Measurements from ENCODE around the gene IL1RAPL1.

The IL1RAPL1 gene

DNA sequence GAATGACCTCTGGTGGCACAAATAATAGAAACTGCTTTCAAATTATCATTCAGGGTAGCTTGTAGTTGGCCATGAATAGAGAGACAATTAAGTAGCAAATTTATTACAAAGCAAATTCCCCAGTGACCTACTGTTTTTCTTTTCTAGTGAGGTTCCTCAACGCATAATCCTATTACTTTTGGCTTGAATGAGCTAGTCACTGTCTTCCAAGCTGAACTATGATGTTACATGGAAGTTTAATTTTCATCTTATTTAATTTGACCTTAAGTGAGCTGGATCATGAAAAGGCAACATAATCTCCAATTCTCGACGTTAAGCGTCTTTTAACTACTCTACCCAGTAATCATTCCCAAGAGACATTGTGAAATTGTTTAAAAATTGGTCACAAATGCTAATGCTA, 1280.7 kb downstream of the IL1RAPL1 start:
- no peak for DNase-seq (ENCODE audit: low read depth in 1 of 2, low spot score in 1 of 2)

DNA sequence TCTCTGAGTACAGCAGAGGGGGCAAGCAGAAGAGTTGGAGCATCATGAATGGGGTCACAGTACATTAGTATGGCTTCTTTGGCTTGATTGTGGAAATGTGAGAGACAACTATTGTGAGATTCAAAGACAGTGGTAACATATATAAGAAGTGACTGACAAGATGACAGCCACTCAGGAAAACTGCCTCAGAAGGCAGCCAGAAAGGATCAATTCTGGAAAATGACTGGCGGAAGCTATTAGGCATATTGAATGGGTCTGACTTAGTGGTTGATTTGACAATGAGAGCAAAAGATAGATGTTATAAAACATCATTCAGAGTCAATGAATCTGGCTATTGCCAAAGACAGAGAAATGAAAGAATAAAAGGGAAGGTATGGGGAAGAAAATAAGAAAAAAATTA, 1282.6 kb downstream of the IL1RAPL1 start:
- no peak for DNase-seq (ENCODE audit: low read depth in 1 of 2, low spot score in 1 of 2)

DNA sequence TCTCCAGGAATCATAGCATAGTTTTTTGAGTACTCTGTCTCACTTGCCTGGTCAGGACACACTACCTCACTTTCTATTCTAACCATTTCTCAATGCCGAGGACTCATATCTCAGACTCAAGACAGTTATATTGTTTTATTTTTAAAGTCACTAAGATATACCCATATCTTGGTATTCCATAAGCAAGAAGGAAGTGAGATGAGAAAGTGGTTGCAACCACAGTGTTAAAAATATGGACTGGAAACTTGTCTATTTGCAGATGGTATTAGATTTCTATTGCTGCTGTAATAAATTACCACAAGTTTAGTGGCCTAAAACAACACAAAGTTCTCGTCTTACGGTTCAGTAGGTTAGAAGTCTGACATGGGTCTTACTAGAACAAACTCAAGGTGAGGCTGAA, 1283.4 kb downstream of the IL1RAPL1 start:
- no peak for DNase-seq (ENCODE audit: low read depth in 1 of 2, low spot score in 1 of 2)

DNA sequence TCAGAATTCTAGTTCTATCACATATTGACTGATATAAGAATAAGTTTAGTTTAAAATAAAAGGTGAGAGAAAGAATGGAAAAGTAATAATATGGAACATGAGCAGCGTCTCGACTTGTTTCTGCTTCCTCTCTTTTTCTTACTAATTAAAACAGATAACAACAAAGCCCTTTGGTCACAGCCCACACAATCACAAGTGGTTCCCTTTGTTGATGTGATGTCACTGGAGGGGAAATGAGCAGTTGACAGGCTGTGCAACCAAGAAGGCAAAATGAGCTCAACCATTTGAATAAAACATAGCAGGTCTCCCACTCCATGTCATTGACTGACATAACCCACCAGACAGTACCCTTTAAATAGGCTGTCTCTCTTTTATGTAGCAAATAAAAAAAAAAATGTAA, 1285.6 kb downstream of the IL1RAPL1 start:
- DNase-seq (ENCODE audit: low read depth in 1 of 2, low spot score in 1 of 2), result no peak

DNA sequence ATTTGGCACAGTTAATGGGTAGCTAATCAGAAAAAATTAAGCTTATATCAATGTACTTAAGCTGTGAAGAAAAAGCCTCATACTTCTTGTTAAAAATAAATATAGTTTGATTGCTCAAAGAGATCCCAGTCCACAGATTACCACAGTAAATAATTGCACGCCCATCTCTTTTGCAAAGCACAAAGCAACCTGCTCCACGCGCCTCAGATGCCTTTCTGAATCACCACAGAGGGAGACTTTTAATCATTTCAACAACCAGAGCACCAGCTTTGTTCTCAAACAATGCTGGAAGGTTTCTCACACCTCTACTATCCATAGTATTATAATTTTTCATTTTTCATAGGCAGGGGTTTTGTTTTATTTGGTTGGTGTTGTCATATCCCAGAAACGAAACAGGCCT, 1289.5 kb downstream of the IL1RAPL1 start:
- DNase-seq (ENCODE audit: low read depth in 1 of 2, low spot score in 1 of 2), result no peak

DNA sequence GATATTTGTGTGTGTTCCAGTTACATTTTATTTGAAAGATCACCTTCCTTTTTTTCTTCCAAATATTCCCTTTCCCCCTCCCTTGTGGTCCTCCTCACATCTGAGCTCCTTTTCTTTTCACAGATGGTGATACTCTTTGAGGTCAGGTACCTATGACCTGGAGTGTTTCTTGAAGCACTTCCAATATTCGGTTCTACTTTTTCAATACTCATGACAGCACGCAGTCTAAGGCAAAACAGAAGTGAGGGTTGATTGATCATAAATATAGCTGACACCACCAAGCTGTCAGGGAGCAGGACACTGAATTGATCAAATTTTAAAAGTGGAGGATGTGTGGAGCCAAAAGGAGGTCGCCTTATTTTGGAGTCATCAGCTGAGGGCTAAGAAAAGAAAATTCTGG, 1293.7 kb downstream of the IL1RAPL1 start:
- DNase-seq (ENCODE audit: low read depth in 1 of 2, low spot score in 1 of 2), result no peak

DNA sequence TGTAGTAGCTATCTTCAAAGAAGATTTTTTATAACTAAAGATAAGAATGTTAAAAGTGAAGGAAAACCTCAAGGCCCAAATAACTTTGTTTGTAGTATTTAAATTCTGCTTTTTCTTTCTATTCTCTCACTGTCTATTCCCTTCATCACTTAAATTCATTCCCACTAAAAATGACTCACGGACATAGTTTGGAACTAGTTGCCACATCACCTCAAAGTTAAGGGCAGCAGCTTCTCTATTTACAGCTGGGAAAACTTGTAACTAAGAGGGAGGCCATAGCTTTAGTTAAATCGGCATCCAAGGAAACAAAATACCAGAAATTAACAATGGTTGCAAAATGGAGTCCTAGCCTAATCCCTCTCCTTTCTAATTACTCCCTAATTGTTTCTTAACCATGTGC, 1302.8 kb downstream of the IL1RAPL1 start:
- DNase-seq (ENCODE audit: low read depth in 1 of 2, low spot score in 1 of 2), result no peak

DNA sequence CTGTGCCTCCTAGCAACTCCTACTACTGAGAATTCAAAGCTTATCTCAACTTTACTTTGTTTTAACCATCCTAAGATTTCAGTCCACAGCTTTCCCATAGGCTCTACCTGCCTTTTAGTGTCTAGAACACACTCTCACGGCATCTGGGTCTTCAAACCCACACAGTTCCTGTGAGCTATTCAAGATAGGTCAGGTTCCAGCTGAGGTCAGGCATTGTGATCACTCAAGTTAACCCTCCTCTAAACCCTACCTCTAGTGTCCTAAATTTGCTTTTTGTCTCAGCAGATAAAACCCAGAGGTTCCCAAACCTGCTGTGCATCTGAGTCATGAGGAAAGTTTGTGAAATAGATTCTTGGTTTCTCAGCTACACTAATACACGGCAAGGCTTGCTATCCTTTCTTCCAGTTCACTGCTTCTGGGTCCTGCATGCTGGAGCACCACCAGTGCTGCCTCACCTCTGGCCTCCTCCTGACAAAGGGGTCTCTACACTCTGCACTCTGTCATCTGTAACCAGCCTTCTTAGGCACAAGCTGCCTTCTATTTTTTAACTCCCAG, 1303.5 kb downstream of the IL1RAPL1 start:
- DNase-seq (ENCODE audit: low read depth in 1 of 2, low spot score in 1 of 2), result no peak

DNA sequence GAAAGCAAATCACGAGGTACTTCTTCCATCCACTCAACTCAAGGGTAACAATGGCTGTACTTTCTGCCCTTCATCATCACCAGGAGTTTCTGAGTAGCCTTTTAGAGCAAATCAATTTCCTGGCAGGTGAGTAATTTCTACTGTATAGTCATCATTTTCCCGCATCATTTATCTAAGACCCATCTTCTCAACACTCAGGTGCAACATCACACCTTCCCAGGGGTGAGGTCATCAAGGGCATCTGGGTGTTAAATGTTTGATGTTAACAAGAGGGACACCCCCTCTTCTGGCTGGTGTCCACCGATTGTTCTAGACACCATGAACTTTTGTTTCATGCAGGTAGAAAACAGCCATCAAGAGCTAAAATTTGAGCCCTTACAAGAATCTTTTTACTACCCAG, 1314.8 kb downstream of the IL1RAPL1 start:
- DNase-seq (ENCODE audit: low read depth in 1 of 2, low spot score in 1 of 2), result no peak

DNA sequence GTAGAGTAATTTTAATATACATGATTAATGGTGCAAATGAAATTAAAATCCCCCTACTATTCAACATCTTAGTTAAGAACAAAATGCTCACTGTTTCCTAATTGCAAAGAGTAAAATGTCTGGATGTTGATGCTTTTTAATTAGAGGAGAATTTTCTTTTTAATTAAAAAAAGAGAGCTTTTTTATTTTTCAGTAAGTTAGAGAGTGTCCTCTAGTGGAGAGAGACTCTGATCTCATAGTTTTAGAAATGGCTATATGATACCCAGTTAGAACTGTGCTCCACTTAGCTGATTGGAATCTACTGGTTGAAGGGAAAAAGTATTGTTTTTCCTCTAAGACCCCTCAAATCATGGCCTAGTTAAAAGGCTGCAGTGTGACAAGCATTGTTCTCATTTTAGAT, 1316.1 kb downstream of the IL1RAPL1 start:
- no peak for DNase-seq (ENCODE audit: low read depth in 1 of 2, low spot score in 1 of 2)

DNA sequence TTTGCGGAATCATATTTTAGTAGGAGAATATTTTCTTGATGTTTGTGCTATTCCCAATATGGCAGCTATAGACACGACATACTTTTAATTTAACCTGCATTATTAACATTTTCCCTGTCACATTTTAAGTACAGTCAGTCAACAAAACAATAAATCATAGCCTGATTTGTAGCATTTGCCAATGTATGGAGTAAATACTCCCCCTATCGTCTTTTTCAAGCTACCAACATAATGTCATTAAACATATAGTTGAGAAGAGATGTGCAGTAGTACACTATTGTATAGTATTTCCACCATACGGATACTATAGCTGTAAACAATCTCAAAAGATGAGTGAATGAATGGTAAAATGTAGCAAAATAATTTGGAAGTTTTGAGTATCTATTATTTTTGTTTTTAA, 1324.4 kb downstream of the IL1RAPL1 start:
- DNase-seq (ENCODE audit: low read depth in 1 of 2, low spot score in 1 of 2), result no peak

DNA sequence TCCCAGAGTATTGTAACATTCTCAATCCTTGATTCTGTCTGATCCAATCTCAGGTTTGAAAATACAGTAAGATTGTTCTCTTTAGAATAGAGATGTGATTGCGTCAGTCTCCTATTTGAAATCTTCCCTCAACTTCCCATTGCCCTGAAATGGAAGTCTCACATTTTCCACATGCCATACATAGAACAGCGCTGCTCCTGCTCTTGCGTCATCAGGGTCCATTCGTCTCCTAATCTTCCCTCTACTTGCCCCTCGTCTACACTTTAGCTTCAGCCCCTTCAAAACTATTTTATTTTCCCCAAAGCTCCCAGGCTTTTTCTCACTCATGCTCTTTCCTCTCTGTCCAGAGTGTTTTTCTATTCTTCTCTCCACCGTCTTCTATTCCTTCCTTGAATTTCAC, 1326.4 kb downstream of the IL1RAPL1 start:
- DNase-seq (ENCODE audit: low read depth in 1 of 2, low spot score in 1 of 2), result no peak

DNA sequence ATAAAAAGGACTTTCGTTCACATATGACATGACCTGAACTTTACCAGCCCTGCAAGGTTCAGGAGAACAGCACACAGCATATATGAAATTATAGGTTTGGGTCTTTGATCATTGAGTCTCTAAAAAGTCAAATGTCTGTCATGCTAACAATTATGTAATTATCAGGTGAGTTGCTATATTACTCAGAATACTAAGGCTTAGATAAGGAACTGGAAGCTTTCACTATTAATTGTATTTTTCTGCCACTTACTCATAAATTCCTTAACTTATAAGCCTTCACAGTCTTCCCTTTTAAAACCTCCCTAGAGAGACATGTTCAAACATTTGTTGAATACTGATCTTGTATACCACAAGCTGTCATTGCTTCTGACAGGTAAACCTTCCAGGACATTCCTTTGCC, 1335.4 kb downstream of the IL1RAPL1 start:
- no peak for DNase-seq (ENCODE audit: low read depth in 1 of 2, low spot score in 1 of 2)

DNA sequence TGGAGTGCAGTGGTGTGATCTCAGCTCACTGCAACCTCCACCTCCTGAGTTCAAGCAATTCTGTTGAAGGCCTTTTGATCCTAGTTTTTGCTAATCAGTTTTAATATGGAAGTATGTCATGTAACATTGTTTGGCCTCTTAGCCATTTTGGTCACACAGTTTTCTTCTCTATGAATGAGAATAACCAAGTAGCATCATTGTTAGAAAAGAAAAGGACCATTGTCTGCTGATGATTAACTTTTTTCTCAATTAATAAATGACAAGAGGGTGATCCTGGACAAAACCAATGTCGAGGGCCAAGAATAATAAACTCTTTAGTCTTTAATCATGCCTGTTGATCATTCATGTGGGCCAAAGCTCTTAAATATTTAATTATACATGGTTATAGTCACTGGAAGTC, 1338.8 kb downstream of the IL1RAPL1 start:
- no peak for DNase-seq (ENCODE audit: low read depth in 1 of 2, low spot score in 1 of 2)

DNA sequence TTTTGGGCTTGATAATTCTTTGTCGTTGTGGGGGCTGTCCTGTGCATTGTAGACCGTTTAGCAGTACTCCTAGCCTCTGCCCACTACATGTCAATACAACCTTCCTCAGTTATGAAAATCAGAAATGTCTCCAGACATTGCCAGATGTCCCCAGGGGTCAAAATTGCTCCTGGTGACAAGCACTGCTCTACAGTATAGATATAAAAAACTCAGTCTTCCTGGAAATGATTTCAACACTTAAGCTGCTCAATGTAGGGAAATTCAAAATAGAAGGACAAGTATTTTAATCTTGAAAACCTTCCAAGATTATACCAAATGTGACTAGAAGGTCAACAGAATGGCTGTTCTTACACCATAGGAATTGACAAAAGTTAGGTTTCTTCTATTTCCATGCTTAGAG, 1339.4 kb downstream of the IL1RAPL1 start:
- no peak for DNase-seq (ENCODE audit: low read depth in 1 of 2, low spot score in 1 of 2)

DNA sequence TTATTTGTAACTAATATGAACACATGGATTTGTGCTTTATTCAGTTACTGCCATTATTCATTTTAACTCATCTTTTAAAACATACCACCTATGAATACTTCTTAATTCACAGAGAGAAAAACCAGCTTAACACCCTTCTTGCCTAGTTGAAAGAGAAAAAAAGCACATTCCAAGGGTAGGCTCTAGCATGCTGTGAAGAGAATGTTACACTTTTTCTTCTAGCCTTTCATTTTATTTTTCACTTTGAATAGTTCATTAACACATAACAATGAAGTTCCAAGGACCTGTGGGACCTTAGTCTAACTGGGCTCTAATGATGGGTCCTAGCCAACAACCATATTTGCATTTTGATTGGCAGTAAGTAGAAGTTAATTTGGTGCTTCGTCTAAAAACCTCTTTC, 1348.2 kb downstream of the IL1RAPL1 start:
- DNase-seq (ENCODE audit: low read depth in 1 of 2, low spot score in 1 of 2), result no peak

DNA sequence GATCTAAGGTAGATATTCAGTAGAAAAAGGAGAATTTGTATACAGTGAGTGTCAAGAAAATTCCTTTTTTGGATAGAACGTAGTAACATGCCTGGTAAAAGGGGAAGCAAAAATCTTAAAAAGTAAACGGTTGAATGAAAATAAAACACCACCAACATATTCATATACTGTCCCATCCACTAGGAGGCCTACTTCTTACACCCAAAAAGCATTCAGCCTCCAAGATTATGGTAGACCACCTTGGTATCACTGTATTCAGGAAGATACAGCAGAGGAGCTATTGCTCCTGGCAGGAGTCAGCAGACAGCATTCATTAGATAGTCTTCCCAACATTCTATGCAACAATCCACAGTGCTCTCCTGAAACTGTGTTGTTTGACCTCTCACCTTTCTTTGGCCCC, 1353.5 kb downstream of the IL1RAPL1 start:
- no peak for DNase-seq (ENCODE audit: low read depth in 1 of 2, low spot score in 1 of 2)

DNA sequence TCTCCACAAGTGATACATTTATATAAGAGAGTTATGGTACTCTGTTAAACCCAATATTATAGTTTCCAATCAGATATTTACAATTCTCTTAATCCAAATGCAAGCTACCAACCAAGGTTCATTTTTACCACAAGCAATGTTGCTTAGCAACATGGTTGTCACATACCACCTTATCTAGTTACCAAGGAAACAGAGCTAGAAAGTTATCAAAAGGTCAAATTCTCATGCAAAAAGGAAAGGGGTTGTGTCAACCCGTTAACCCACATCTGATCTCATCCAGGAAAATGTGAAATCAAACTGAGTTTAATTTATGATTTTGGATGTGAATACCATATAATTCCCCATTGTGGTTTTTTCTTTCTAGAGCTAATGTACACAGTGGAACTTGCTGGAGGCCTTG, 1354.0 kb downstream of the IL1RAPL1 start:
- no peak for DNase-seq (ENCODE audit: low read depth in 1 of 2, low spot score in 1 of 2)

DNA sequence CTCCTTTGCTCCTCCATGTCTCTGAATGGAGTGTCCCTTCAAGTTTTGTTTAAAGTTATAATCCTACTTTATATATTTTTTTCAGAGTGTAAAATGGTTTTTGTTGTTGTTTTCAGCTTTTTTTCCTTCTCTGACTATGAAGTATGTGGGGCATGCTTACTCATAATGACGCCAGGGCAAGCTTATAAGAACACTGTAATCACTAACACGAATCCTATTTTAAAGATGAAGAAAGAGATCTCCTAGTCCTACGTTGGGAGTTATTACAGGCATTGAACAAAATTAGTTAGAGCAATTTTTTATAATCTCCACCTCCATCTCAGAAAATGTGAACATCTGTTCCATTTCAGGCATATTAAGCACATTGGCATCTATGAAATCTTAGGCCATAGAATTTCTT, 1360.0 kb downstream of the IL1RAPL1 start:
- no peak for DNase-seq (ENCODE audit: low read depth in 1 of 2, low spot score in 1 of 2)

DNA sequence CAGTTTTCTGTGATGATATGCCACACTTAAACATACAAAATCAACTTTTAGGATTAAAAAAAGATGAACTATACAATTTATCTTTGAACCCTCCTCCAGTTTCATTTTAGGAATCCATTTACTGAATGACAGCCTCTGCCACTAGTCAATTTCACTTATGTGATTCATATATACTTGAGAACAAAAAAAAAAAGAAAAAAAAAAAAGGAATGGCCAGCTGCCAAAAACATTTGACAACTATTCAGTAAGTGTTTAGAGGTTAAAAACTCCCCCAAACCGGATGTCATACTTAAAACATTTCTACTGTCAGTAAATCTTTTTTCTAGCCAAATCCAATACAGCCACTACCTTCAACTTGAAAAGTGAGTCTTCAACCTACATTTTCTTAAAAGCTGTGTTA, 1361.4 kb downstream of the IL1RAPL1 start:
- no peak for DNase-seq (ENCODE audit: low read depth in 1 of 2, low spot score in 1 of 2)

DNA sequence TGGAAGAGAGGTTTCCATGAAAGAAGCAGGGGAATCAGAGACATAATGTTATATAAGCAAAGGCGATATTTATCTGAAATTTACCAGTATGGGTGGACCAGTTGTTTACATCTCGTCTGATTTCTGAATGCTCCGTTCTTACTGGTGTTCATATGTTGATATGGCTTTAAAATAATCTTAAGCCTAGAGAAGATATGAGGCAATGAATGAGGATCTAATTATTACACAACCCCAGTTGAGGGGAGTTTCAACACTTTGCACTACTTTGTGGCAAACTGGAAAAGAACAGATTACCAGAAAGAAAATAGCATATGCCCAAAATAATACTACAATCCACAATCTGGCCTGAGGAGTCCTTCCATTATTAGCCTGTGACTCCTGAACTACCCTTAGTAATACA, 1364.8 kb downstream of the IL1RAPL1 start:
- no peak for DNase-seq (ENCODE audit: low read depth in 1 of 2, low spot score in 1 of 2)

DNA sequence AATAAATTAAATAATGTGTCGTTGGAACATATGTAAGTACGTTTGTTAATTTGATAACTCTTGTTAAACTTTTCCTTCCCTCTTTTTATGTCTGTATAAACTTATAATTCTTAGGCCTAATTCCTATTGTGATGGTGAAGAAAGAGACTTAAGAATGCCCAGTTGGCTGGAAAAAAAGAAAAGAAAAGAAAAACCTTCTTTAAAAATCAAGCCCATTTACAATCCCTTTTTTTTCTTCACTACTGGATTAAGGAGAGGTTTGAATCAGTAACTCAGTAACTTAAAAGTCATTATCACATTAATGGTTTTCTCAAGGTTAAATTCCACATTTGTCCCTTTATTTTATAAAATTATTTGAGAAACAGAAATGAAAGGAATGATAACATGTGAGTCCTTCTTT, 1374.8 kb downstream of the IL1RAPL1 start:
- no peak for DNase-seq (ENCODE audit: low read depth in 1 of 2, low spot score in 1 of 2)

DNA sequence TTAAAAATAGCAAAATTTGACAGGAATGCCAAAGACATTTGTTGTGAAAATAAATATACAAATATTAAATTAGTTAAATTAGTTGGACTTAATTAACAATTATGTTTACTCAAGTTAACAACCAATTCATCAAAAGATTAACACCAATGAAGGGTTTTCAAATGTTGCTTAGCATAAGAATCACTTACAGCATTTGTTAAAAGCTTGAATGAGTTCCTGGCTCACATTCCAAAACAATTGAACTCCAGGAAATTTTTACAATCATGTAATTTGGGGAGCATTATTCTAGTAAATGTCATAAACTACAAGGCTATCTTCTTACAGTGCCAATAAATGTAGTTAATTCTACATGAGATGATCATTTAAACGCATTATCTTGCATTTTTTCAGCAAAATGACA, 1378.4 kb downstream of the IL1RAPL1 start:
- DNase-seq (ENCODE audit: low read depth in 1 of 2, low spot score in 1 of 2), result no peak

DNA sequence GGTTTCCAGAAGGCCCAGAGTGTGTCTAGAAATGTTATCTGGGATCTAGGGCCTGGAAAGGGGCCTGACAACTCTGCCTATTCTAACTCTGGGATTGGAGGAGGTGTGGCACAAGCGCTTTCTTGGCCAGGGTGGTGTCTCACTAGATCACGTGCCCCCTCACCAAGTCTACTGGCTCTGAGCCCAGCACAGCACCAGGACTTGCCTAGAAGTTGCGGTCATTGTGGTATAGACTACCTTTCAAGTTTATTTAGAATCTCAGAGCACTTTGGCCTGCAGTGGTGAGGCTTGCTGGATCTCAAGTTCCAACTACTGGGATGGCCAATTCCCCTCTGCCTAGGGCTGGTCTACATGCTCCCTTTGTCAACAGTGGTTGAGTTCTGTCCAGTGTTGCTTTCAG, 1404.8 kb downstream of the IL1RAPL1 start:
- DNase-seq (ENCODE audit: low read depth in 1 of 2, low spot score in 1 of 2), result no peak

All from activated CD4-positive, alpha-beta T cell treated with anti-CD3 and anti-CD28 coated beads, Interleukin-2, amount 50 U/mL, for 24 hours (primary cell).